ENCODE data around the gene ZNF57.
"Not testable (repeated sequence)": the region's sequence is repeated elsewhere in the genome, so short reads cannot be mapped to it uniquely, and the experiment has no call there.

Gene ZNF57

DNA sequence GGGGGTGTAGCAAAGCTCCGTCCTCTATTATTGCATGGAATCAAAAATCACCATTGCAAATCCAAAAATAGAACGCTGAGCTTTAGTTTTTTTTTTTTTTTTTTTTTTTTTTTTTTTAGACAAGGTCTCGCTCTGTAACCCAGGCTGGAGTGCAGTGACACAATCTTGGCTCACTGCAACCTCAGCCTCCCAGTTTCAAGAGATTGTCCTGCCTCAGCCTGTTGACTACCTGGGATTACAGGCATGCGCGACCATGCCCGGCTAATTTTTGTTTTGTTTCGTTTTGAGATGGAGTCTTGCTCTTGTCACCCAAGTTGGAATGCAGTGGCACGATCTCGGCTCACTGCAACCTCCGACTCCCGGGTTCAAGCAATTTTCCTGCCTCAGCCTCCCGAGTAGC is 59.4 kb downstream of the ZNF57 start:
- no peak for DNase-seq

DNA sequence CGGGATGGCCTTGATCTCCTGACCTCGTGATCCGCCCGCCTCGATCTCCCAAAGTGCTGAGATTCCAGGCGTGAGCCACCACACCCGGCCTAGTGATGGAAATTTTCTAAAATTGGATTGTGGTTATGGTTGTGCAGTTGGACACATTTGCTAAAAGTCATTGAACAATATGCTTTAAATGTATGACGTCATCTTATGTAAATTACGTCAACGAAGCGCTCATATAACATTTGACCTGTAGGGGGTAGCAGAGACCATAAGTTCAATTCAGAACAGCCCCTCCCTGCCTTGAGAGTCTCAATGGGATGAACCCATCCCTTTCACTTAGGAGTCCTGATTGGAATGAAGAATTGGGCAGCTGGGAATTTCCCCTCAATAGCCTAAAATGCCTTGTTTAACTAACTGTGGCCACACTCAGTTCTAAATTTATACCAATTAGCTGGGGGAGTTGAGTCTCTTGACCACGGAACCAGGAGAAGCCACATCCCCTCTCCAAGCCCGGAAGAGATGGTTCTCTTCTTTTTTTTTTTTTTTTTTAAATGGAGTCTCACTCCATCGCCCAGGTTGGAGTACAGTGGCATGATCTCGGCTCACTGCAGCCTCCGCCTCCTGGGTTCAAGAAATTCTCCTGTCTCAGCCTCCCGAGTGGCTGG is 61.4 kb downstream of the ZNF57 start:
- peak; percentile 97 for DNase-seq

DNA sequence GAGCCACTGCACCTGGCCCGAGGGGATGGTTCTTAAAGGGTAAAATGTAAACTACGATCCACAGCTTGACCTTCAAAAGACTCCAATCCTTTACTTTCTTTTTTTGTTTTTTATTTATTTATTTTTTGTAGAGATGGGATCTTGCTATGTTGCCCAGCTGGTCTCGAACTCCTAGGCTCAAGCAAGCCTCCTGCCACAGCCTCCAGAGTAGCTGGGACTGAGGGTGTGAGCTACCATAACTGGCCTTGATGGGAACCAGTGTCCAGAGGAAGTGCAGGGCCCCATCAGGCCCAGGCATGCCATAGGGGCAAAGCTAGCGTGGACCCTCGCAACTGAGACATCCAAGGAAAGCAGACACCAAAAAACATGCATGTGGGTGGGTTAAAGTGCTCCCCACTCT is 62.4 kb downstream of the ZNF57 start:
- no peak for DNase-seq

DNA sequence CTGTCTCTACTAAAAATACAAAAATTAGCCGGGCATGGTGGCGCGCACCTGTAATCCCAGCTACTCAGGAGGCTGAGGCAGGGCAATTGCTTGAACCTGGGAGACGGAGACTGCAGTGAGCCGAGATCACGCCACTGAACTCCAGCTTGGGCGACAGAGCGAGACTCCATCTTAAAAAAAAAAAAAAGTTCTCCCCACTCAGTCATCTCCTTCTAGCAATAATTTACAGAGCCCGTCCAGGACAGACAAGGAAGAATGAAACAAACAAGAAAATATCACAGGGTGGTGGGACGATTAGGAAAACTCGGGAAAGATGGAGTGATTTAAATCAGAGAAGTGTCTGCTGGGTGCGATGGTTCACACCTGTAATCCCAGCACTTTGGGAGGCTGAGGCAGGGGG is 62.9 kb downstream of the ZNF57 start:
- not testable (repeated sequence) for DNase-seq

DNA sequence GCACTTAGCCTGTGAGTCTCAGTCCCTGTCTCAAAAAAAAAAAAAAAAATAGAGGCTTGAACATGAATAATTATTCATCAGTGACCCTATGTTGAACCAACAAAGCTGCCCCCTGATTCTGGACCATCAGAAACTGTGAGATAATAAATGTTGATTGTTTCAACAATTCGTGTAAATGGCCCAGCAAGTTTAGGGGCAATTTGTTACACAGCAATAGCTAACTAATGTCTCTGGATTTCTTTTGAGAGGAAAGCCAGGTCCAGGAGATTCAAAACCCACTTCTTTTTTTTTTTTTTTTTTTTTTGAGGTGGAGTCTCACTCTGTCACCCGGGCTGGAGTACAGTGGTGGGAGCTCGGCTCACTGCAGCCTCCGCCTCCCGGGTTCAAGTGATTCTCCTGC is 64.1 kb downstream of the ZNF57 start:
- no peak for DNase-seq

DNA sequence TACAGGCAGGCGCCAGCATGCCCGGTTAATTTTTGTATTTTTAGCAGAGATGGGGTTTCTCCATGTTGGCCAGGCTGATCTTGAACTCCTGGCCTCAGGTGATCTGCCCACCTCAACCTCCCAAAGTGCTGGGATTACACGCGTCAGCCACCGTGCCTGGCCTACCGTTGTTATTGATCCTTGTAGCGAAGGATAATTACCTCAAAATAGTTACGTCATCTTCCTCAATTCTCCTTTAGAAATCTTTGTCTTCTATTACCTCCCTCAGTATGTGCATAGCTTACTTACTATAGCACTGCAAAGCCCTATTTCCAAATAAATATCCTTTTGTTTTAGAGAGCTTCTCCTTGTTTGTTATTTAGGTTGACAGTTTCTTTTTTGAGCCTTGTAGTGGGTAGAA is 67.2 kb downstream of the ZNF57 start:
- no peak for DNase-seq

All from eye (tissue), 1 donor.